HepG2 (cell line): ENCODE measurements around the gene CNTRL.

Experiments used
- ARNT ChIP-seq: fragments of 450-650 bp; IDR thresholded peaks from 2 replicates; pipeline ENCODE4 v1.6.1; 2017
- CHCHD3 ChIP-seq: sonication (generic); formaldehyde crosslinking; IDR thresholded peaks from 2 replicates; pipeline ENCODE4 v1.8.0; 2022; ENCODE audit warnings: mild to moderate bottlenecking, missing genetic modification reagents, moderate library complexity
- EZH2 ChIP-seq: conservative IDR thresholded peaks from 2 replicates; pipeline ENCODE4 v1.6.1; 2012; ENCODE audit warnings: mild to moderate bottlenecking, low read depth, low read length, moderate library complexity
- HDAC2 ChIP-seq: sonication (generic); formaldehyde crosslinking; IDR thresholded peaks from 2 replicates; pipeline ENCODE4 v1.4.0; 2020; ENCODE audit warnings: missing genetic modification reagents
- HES4 ChIP-seq: sonication (generic); formaldehyde crosslinking; IDR thresholded peaks from 2 replicates; pipeline ENCODE4 v1.9.0; 2021; ENCODE audit warnings: mild to moderate bottlenecking, missing genetic modification reagents, borderline replicate concordance
- MXD4 ChIP-seq: IDR thresholded peaks from 2 replicates; pipeline ENCODE4 v1.6.1; 2016; ENCODE audit warnings: mild to moderate bottlenecking, missing biosample characterization, missing genetic modification reagents
- POLR2A ChIP-seq, 2 experiments: IDR thresholded peaks; 2 replicates each; pipeline ENCODE4 v1.6.1; 2011; ENCODE audit warnings: low read depth in 2 of 2, low read length in 2 of 2, mild to moderate bottlenecking in 1 of 2, moderate library complexity in 1 of 2; ENCODE audit not compliant: insufficient read depth in 1 of 2
- POLR2AphosphoS5 ChIP-seq: IDR thresholded peaks from 2 replicates; pipeline ENCODE4 v1.6.1; 2012; ENCODE audit warnings: low read depth, low read length
- POLR2G ChIP-seq: fragments of 200-400 bp; formaldehyde crosslinking; IDR thresholded peaks from 2 replicates; pipeline ENCODE4 v1.6.1; 2018; ENCODE audit warnings: mild to moderate bottlenecking, low read depth, low read length, moderate library complexity
- SRF ChIP-seq: IDR thresholded peaks from 2 replicates; pipeline ENCODE4 v1.6.1; 2011; ENCODE audit warnings: mild to moderate bottlenecking, low read depth, low read length, moderate library complexity
- ZNF274 ChIP-seq: sonication (generic); formaldehyde crosslinking; IDR thresholded peaks from 2 replicates; pipeline ENCODE4 v1.5.1; 2020; ENCODE audit warnings: mild to moderate bottlenecking, missing genetic modification reagents
- ZNF564 ChIP-seq: sonication (generic); formaldehyde crosslinking; IDR thresholded peaks from 2 replicates; pipeline ENCODE4 v1.8.1; 2023; ENCODE audit warnings: mild to moderate bottlenecking, missing genetic modification reagents
- TF ChIP-seq, protein P1 (sequence below): IDR thresholded peaks from 2 replicates; pipeline ENCODE4 v1.6.1; 2016

DNA sequence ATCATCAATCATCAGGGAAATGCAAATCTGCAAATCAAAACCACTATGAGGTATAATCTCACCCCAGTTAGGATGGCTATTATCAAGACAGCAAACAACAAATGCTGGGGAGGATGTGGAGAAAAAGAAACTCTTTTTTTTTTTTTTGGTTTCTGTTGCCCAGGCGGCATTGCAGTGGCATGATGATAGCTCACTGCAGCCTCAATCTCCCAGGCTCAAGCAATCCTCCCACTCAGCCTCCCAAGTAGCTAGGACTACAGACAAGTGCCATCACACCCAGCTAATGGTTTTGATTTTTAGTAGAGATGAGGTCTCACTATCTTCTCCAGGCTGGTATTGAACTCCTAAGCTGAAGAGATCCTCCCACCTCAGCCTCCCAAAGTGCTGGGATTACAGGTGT is 5.4 kb upstream of the CNTRL start:
- TF ChIP-seq ARNT (no peak), HES4 (no peak), ZNF274 (CRISPR knock-in tag) (no peak), SRF (no peak), MXD4 (CRISPR knock-in tag) (no peak), POLR2A (IDR thresholded peaks at IDR 0.05; ENCODE audit: insufficient read depth in 1 of 2, low read depth in 2 of 2, low read length in 2 of 2) (no peak), POLR2AphosphoS5 (no peak), EZH2 (no peak), ZNF564 (CRISPR knock-in tag) (no peak), HDAC2 (CRISPR knock-in tag) (no peak), CHCHD3 (CRISPR knock-in tag) (no peak), POLR2G (no peak)
- TF ChIP-seq, protein P1, sequence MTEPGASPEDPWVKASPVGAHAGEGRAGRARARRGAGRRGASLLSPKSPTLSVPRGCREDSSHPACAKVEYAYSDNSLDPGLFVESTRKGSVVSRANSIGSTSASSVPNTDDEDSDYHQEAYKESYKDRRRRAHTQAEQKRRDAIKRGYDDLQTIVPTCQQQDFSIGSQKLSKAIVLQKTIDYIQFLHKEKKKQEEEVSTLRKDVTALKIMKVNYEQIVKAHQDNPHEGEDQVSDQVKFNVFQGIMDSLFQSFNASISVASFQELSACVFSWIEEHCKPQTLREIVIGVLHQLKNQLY (CRISPR knock-in tag) = no peak
